Muscle of back (tissue), 11 donors: Measurements from ENCODE around the gene DIS3L2. TPM values are rescaled to one million over a fixed set of nuclear protein-coding genes. Genes with fewer than 3 reads are reported as not detected.
"Not testable (repeated sequence)": the region's sequence is repeated elsewhere in the genome, so short reads cannot be mapped to it uniquely, and the experiment has no call there.

ENCODE experiments used
- DNase-seq, 3 donors: peaks; one replicate each; pipeline versions ENCODE4 v3.0.0 to v3.0.0-alpha.2; 2013
- polyA plus RNA-seq, 10 donors: library from polyadenylated mRNA; unstranded; fragments of 120-200 nt; gene quantifications; one replicate each; pipeline ENCODE4 v1.2.1, GENCODE V29; 2013; ENCODE audit not compliant: insufficient read length in 10 of 10

The DIS3L2 gene
- polyA plus RNA-seq, 10 donors, result 19.2 to 27.2 (median 23.7) TPM

- DNase-seq, result no peak
Measured at GRCh38 chr2:232349546-232349945, 388.0 kb downstream of the DIS3L2 start.

GRCh38 chr2:232349946-232350635 is 388.6 kb downstream of the DIS3L2 start:
- no peak for DNase-seq

- no peak for DNase-seq
Measured at GRCh38 chr2:232350804-232351685, 389.5 kb downstream of the DIS3L2 start.

GRCh38 chr2:232351686-232352510 is 390.4 kb downstream of the DIS3L2 start:
- no peak for DNase-seq

- no peak for DNase-seq
Measured at GRCh38 chr2:232352511-232353091, 391.1 kb downstream of the DIS3L2 start.

GRCh38 chr2:232353096-232353495 is 391.6 kb downstream of the DIS3L2 start:
- no peak for DNase-seq

- DNase-seq, result no peak
Measured at GRCh38 chr2:232353660-232354059, 392.1 kb downstream of the DIS3L2 start.

GRCh38 chr2:232354069-232354468 is 392.6 kb downstream of the DIS3L2 start:
- no peak for DNase-seq

GRCh38 chr2:232361646-232362045 is 400.1 kb downstream of the DIS3L2 start:
- no peak for DNase-seq

- DNase-seq, result no peak
Measured at GRCh38 chr2:232362174-232362900, 400.8 kb downstream of the DIS3L2 start.

- not testable (repeated sequence) for DNase-seq
Measured at GRCh38 chr2:232363064-232363783, 401.7 kb downstream of the DIS3L2 start.

GRCh38 chr2:232363784-232364615 is 402.5 kb downstream of the DIS3L2 start:
- DNase-seq, result no peak

GRCh38 chr2:232364806-232365594 is 403.5 kb downstream of the DIS3L2 start:
- DNase-seq, result not testable (repeated sequence)

GRCh38 chr2:232365621-232366321 is 404.3 kb downstream of the DIS3L2 start:
- no peak for DNase-seq

- DNase-seq, result not testable (repeated sequence)
Measured at GRCh38 chr2:232366461-232366860, 404.9 kb downstream of the DIS3L2 start.

- no peak for DNase-seq
Measured at GRCh38 chr2:232367016-232367415, 405.5 kb downstream of the DIS3L2 start.

- DNase-seq, result no peak
Measured at GRCh38 chr2:232367591-232368233, 406.2 kb downstream of the DIS3L2 start.
